Measurements from ENCODE around the gene UNC79.

DNA sequence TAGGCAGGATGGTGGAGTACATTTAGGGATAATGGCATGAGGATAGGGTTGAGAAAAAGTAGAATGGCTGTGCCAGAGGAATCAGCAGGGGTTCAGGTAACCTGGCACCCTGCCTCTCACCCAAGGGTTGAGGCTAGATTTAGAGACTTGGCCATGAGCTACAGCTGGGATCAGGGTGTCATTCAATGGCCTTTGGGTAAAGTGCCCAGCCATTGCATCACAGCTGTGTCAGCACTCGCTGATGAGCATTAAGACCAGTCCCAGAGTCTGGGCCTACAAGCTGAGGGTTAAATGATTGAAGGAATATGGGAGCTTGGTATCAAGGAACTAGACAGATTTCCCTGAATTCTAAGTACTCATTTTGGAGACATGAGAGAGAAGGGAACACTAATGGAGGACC is 243.6 kb downstream of the UNC79 start:
- TF ChIP-seq POLR2AphosphoS5 (IDR thresholded peaks at IDR 0.05; ENCODE audit: low read depth, low read length), result no peak
- TF ChIP-seq POLR2A (IDR thresholded peaks at IDR 0.05; ENCODE audit: low read depth, low read length), result no peak
